ENCODE results near the gene ERRFI1. TPM values are rescaled to one million over a fixed set of nuclear protein-coding genes. Genes with fewer than 3 reads are reported as not detected.
"Not testable (repeated sequence)": the region's sequence is repeated elsewhere in the genome, so short reads cannot be mapped to it uniquely, and the experiment has no call there.

Gene ERRFI1, protein sequence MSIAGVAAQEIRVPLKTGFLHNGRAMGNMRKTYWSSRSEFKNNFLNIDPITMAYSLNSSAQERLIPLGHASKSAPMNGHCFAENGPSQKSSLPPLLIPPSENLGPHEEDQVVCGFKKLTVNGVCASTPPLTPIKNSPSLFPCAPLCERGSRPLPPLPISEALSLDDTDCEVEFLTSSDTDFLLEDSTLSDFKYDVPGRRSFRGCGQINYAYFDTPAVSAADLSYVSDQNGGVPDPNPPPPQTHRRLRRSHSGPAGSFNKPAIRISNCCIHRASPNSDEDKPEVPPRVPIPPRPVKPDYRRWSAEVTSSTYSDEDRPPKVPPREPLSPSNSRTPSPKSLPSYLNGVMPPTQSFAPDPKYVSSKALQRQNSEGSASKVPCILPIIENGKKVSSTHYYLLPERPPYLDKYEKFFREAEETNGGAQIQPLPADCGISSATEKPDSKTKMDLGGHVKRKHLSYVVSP
- 100 to 1,000 TPM in 2 of 4 donors, 10 to 100 TPM in 2; 59.9 to 133 (median 85.0) TPM for total RNA-seq

DNA sequence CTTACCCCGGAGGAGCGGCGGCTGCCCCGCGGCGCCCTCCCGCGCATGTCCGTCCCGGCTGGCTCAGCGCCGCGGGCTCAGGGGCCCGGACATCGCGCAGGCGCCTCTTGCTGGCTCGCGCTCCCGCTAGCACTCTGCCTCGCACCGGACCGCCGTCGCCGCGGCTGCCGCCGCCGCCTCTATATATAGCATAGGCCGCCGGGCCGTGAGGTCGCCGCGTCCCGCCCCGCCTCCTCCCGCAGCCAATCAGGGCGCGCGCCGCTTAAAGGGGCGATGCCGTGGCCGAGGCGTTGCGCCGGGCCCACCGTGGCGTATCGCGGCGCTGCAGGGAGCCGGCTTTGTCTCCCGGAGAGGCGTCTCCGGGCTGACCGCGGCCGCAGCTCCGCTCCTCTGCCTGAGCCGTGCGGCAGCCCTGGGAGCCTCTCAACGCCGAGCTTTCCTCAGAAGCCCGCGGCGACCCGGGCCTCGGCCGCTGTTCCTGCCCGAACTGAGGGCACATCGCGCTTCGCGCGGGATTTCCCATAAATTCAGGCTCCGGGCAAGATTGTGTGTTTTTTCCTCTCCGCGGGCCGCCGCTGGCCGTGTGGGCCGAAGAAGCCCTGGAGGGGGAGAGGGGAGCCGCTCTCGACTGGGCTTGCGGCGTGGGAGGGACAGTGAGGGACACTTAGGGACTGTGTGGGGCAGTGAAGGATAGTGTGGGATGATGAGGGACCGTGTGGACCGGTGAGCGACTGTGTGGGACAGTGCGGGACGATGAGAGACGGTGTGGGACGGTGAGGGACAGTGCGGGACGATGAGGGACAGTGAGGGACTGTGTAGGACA, at the start of gene ERRFI1:
ERRFI1 (minus strand) TSS at position 157 of the 823 bp plus-strand sequence. CDS start 10,690 bp downstream, outside the sequence.
- peak within 1 kb of the TSS; percentile 91 to 98 (median 94) for H3K27ac ChIP-seq
- TF ChIP-seq POLR2A (IDR thresholded peaks at IDR 0.05), result peak; percentile 97 to 100
- TF ChIP-seq, protein P1, sequence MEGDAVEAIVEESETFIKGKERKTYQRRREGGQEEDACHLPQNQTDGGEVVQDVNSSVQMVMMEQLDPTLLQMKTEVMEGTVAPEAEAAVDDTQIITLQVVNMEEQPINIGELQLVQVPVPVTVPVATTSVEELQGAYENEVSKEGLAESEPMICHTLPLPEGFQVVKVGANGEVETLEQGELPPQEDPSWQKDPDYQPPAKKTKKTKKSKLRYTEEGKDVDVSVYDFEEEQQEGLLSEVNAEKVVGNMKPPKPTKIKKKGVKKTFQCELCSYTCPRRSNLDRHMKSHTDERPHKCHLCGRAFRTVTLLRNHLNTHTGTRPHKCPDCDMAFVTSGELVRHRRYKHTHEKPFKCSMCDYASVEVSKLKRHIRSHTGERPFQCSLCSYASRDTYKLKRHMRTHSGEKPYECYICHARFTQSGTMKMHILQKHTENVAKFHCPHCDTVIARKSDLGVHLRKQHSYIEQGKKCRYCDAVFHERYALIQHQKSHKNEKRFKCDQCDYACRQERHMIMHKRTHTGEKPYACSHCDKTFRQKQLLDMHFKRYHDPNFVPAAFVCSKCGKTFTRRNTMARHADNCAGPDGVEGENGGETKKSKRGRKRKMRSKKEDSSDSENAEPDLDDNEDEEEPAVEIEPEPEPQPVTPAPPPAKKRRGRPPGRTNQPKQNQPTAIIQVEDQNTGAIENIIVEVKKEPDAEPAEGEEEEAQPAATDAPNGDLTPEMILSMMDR (IDR thresholded peaks at IDR 0.05), result no peak
- H3K9me3 ChIP-seq, result no peaks in the 10 kb centered on the region
- peak; percentile 94 for DNase-seq
- intact Hi-C loops (cut with DNase I), result no loop called here
- H3K27me3 ChIP-seq, result no peaks in the 10 kb centered on the region
- peak within 1 kb of the TSS; percentile 23 to 98 (median 96) for H3K4me3 ChIP-seq (replicated peaks in 1 of 3)
- H3K4me1 ChIP-seq, result peaks cover 45 to 53% of the 10 kb centered on the region in 2 donors
- WGBS, 2 donors, result 8 to 12% methylated on average over 25 to 51 of the region's 98 CpGs
- H3K36me3 ChIP-seq, result no peaks in the 10 kb centered on the region

DNA sequence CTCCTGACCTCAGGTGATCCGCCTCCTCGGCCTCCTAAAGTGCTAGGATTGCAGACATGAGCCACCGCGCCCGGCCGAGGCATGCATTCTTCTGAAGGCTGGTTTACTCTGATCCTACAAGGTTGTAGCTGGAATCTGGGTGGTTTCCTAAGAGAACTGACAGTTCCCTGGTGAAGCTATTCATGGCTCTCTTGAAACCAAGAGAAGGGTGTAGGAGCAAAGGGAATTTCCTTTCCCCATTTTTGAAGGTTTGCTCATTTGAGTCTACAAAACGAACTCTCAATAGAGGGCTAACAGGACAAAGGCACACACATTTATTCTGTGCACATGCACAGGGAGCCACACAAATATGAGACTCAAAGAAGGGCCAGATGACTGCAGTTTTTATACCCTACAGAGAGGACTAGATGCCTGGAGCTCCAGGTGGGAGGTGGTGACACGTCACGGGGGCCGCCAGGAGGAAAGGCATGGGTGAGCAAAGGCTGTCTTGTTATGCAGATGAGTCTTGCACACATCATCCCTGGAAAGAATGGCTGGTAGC, 49.5 kb upstream of the ERRFI1 start:
- peak; percentile 40 to 53 for DNase-seq
- Histone ChIP-seq H3K27ac (peak overlapping the region; percentile 93 to 98 (median 96)), H3K4me3 (replicated peaks in 1 of 3) (no peak overlapping the region), H3K36me3 (no peaks in the 10 kb centered on the region), H3K27me3 (no peaks in the 10 kb centered on the region), H3K4me1 (peaks cover 57 to 85% of the 10 kb centered on the region in 2 donors), H3K9me3 (no peaks in the 10 kb centered on the region)
- intact Hi-C loops (cut with DNase I), result no loop called here
- WGBS, 2 donors, result 75 to 80% methylated on average over 10 of the region's 10 CpGs
- peak in 1 of 2 donors; percentile 9 for TF ChIP-seq POLR2A (IDR thresholded peaks at IDR 0.05)
- TF ChIP-seq, protein P1 (IDR thresholded peaks at IDR 0.05), result no peak

DNA sequence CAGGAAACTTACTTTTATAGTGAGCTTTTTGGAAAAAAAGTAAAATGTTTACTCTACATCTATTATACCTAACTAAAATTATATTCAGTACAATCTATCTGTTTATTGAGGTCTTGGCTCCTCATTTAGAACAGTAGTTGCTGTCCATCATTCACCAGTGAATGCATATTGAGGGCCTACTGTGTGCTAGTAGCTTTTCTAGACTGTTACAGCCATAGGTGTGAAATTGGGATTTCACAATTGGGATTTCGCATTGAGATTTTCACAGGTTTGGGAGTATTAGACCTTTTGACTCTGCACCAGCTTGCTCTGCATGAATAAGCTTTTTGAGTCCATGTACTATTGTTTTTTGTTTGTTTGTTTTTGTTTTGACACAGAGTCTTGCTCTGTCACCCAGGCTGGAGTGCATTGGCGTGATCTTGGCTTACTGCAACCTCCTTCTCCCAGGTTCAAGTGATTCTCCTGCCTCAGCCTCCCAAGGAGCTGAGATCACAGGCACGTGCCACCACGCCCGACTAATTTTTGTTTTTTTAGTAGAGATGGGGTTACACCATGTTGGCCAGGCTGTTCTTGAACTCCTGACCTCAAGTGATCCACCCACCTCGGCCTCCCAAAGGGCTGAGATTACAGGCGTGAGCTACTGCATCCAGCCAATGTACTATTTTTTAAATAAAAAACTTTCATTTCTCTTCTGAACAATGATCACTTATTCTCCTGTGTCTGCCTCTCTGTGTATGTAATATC, 47.2 kb upstream of the ERRFI1 start:
- Histone ChIP-seq H3K27ac (peak overlapping the region; percentile 52 to 98 (median 93)), H3K27me3 (no peaks in the 10 kb centered on the region), H3K4me1 (peaks cover 46 to 73% of the 10 kb centered on the region in 2 donors), H3K36me3 (no peaks in the 10 kb centered on the region), H3K4me3 (replicated peaks in 1 of 3) (no peak overlapping the region), H3K9me3 (no peaks in the 10 kb centered on the region)
- peak in 1 of 2 donors; percentile 33 for DNase-seq
- TF ChIP-seq POLR2A (IDR thresholded peaks at IDR 0.05), result no peak
- TF ChIP-seq, protein P1 (IDR thresholded peaks at IDR 0.05), result no peak
- 43 to 58% methylated on average over 7 of the region's 7 CpGs for WGBS, 2 donors
- intact Hi-C loops (cut with DNase I), result no loop called here

DNA sequence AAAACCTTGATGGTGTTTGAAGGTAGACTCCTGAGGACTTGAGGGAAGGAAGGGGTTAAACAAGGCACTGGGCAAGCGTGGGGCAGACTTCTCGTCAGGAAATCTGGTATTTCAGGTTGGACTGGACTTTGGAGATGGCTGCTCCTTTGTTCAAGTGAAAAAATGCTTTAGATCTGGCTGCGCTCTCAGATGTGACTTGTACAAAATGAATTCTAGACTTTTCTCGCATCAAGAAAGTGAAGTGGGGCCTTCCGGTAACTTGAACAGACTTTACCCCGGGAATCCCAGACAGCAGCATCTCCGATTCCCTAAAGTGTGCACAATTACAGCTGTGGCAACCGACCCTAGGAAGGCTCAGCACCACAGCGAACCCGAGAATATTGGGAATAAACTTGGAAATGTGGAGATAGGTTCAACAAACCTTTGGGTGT, 44.3 kb upstream of the ERRFI1 start:
- H3K36me3 ChIP-seq, result no peaks in the 10 kb centered on the region
- no peak overlapping the region for H3K4me3 ChIP-seq (replicated peaks in 1 of 3)
- no peaks in the 10 kb centered on the region for H3K9me3 ChIP-seq
- peak in 1 of 2 donors; percentile 64 for TF ChIP-seq POLR2A (IDR thresholded peaks at IDR 0.05)
- TF ChIP-seq, protein P1 (IDR thresholded peaks at IDR 0.05), result no peak
- no peaks in the 10 kb centered on the region for H3K27me3 ChIP-seq
- DNase-seq, result peak; percentile 81 to 82
- intact Hi-C loops (cut with DNase I), result no loop called here
- peaks cover 20 to 48% of the 10 kb centered on the region in 2 donors for H3K4me1 ChIP-seq
- 26 to 30% methylated on average over 10 of the region's 10 CpGs for WGBS, 2 donors
- H3K27ac ChIP-seq, result peak overlapping the region; percentile 77 to 98 (median 93)

DNA sequence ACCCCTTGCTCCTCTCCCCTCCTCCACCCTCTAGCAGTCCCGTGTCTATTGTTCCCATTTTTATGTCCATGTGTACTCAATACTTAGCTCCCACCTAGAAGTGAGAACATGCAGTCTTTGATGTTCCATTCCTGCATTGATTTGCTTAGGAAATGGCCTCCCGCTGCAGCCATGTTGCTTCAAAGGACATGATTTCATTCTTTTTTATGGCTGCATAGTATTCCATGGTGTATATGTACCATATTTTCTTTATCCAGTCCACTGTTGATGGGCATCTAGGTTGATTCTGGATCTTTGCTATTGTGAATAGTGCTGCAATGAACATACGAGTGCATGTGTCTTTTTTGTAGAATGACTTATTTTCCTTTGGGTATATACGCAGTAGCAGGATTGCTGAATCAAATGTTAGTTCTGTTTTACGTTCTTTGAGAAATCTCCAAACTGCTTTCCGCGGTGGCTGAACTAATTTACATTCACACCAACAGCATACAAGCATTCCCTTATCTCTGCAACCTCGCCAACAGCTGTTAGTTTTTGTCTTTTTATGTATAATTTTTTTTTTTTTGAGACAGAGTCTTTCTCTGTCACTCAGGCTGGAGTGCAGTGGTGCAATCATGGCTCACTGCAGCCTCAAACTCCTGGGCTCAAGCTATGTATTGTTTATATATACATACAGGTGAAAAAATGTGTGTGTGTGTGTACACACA, 43.7 kb upstream of the ERRFI1 start:
- WGBS, 2 donors, result 81 to 89% methylated on average over 8 of the region's 8 CpGs
- H3K4me3 ChIP-seq (replicated peaks in 1 of 3); DNase-seq; H3K9me3 ChIP-seq; intact Hi-C loops (cut with DNase I); H3K36me3 ChIP-seq; H3K27me3 ChIP-seq: not testable (repeated sequence)
- peaks cover 16 to 42% of the 10 kb centered on the region in 2 donors for H3K4me1 ChIP-seq
- peak overlapping the region; percentile 77 to 98 (median 93) for H3K27ac ChIP-seq
